ENCODE data around the gene PLG.
A peak's percentile ranks its signal among the peaks of the same experiment; 100 is the strongest.
"Not testable (repeated sequence)": the region's sequence is repeated elsewhere in the genome, so short reads cannot be mapped to it uniquely, and the experiment has no call there.

PLG gene

DNA sequence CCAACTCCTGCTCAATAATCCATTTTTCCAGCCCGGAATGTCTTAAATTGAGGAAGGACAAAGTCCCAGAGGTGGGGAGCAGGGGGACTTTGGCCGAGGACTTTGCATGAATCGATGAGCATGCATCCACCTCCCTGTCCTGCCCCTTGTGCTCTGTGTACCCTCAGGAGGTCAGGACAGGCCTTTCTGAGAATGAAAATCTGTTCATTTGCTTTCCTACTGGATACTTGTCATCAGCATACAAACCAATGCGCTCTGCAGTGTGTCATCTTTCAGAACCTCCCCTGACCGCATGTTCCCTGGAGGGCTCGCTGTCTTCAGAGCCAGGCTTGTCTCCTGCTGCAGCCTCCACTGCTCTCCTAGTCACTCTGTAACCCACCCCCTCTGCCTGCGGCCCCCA lies 2.6 kb downstream of the PLG start:
- DNase-seq (ENCODE audit: low spot score) = not testable (repeated sequence)

- DNase-seq (ENCODE audit: low spot score) = not testable (repeated sequence)
These were observed 6.9 kb downstream of the PLG start for GRCh38 chr6:160708993-160709392.

- peak; percentile 70 for DNase-seq (ENCODE audit: low spot score)
These were observed 12.8 kb downstream of the PLG start for GRCh38 chr6:160714731-160715316.

GRCh38 chr6:160730911-160731310 lies 28.9 kb downstream of the PLG start:
- no peak for DNase-seq (ENCODE audit: low spot score)

GRCh38 chr6:160733050-160733646 lies 31.1 kb downstream of the PLG start:
- peak; percentile 78 for DNase-seq (ENCODE audit: low spot score)

DNA sequence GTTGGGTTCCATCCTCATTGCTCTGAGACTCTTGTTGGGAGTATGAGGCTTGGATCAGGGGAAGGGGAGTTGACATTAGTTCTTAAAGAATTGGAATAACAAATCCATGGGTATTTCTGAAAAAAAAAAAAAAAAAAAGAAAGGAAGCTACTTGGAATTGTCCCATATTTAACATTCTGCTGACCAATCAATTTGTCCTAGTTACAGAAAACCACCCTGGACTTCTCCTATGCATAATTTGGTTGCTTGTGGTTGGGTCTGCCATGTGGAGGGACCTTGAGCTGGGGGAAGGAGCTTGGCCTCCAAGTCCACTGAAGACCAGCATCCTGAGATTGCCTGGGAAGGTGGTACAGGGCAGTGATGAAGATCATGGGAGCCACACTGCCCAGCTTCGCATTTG lies 32.6 kb downstream of the PLG start:
- DNase-seq (ENCODE audit: low spot score) = no peak

DNA sequence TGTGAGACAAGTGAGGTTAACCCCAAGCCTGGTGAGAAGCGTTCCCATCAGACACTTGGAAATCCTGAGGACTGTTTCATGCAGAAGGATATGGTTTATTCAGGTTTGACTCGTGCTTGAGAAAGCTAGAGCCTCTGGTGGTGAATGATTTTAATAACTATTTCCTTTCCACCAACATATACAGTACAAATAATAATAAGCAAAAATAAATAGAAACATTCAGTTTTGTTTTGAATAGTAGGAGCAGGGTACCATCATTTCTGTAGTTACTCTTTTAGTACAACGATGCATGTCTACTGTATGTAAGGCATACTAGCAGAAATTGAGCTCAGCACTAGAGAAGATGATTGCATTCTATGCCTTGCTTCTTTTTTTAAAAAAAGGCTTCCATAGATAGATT lies 33.5 kb downstream of the PLG start:
- peak; percentile 7 for DNase-seq (ENCODE audit: low spot score)

- DNase-seq (ENCODE audit: low spot score) = no peak
These were observed 35.9 kb downstream of the PLG start for GRCh38 chr6:160737934-160738333.

- DNase-seq (ENCODE audit: low spot score) = no peak
These were observed 37.9 kb downstream of the PLG start for GRCh38 chr6:160739955-160740354.

- not testable (repeated sequence) for DNase-seq (ENCODE audit: low spot score)
These were observed 39.0 kb downstream of the PLG start for GRCh38 chr6:160741012-160741411.

DNA sequence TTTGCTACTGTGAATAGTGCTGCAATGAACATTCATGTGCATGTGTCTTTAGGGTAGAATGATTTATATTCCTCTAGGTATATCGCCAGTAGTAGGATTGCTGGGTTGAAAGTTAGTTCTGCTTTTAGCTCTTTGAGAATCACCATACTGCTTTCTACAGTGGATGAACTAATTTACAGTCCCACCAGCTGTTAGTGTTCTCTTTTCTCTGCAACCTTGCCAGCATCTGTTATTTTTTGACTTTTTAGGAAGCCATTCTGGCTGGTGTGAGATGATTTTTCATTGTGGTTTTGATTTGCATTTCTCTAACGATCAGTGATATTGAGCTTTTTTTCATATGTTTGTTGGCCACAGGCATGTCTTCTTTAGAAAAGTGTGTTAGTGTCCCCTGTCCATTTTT lies 40.0 kb downstream of the PLG start:
- no peak for DNase-seq (ENCODE audit: low spot score)

GRCh38 chr6:160750276-160750689 lies 48.2 kb downstream of the PLG start:
- peak; percentile 24 for DNase-seq (ENCODE audit: low spot score)

GRCh38 chr6:160753211-160753610 lies 51.2 kb downstream of the PLG start:
- DNase-seq (ENCODE audit: low spot score) = not testable (repeated sequence)

GRCh38 chr6:160755165-160755564 lies 53.1 kb downstream of the PLG start:
- DNase-seq (ENCODE audit: low spot score) = no peak

DNA sequence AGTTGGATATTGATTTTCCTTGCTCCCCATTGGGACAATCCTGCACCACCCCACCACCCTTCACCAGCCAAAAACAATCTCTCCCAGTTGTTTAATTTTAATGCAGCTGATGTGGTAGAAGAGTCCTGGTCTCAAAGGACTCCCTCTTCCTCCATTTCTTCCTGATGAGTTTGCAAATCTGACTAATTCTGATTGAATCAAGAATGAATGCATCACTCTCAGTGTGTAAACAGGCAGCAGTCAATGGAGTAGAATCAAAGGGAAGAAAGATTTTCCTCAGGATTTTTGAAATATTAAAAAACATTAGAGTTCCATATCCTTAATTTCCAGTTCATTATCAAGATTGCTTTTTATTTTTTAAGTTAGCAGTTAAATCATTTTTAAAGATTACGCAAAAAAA lies 54.0 kb downstream of the PLG start:
- no peak for DNase-seq (ENCODE audit: low spot score)

- no peak for DNase-seq (ENCODE audit: low spot score)
These were observed 54.8 kb downstream of the PLG start for GRCh38 chr6:160756871-160757270.

DNA sequence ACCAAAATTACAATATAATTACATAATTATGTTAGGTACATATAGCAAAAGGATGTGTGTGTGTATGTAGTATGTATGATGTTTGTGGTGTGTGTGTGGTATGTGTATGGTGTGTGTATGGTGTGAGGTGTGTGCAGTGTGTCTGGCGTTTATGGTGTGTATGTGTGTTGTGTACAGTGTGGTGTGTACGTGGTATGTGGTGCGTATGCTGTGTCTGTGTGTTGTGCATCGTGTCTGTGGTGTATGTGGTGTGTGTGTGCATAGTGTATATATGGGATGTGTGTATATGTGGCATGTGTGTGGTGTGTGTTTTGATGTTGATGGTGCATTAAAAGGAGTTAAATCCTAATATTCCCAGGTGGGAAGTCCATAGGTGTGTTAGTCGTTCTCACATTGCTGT lies 62.8 kb downstream of the PLG start:
- DNase-seq (ENCODE audit: low spot score) = no peak

GRCh38 chr6:160765412-160765811 lies 63.4 kb downstream of the PLG start:
- DNase-seq (ENCODE audit: low spot score) = no peak

DNA sequence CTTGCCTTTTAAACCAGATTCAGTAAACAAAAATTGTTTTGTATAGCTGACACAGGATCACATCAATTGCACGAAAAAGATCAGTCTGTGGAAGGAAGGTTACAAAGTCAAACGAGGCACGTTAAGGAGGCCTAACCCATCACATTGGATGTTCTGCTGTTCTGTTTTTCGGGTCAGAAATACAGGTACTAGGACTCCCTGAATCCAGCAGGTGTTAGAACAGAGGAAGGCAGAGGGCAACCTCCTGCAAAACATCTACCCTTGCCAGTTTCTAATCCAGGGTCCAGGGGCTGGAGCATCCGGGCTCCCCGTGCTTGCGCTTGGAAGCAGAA lies 64.6 kb downstream of the PLG start:
- DNase-seq (ENCODE audit: low spot score) = no peak

- DNase-seq (ENCODE audit: low spot score) = peak; percentile 86
These were observed 65.1 kb downstream of the PLG start for GRCh38 chr6:160766989-160767646.

GRCh38 chr6:160767647-160768019 lies 65.6 kb downstream of the PLG start:
- no peak for DNase-seq (ENCODE audit: low spot score)

GRCh38 chr6:160768101-160768500 lies 66.1 kb downstream of the PLG start:
- DNase-seq (ENCODE audit: low spot score) = no peak

GRCh38 chr6:160774399-160774798 lies 72.4 kb downstream of the PLG start:
- no peak for DNase-seq (ENCODE audit: low spot score)

Measured in GM03348 (cell line).